ENCODE results near the gene CST4.

GRCh38 chr20:23663180-23663579 lies 25.7 kb downstream of the CST4 start:
- TF ChIP-seq CTCF (IDR thresholded peaks at IDR 0.05), result no peak
- no peak for TF ChIP-seq POLR2AphosphoS5 (IDR thresholded peaks at IDR 0.05; ENCODE audit: low read depth, low read length)
- TF ChIP-seq FOXJ3 (CRISPR knock-in tag; IDR thresholded peaks at IDR 0.05), result no peak
- no peak for TF ChIP-seq YY1 (IDR thresholded peaks at IDR 0.05; ENCODE audit: low read depth)

Data from SK-N-SH (cell line).